Neutrophil (primary cell): ENCODE data around the gene CFAP73.

Experiments
- H3K27ac ChIP-seq: fragments of 200-600 bp; sonication (generic); 2 replicates; pipeline ENCODE4 v1.5.1; 2016; ENCODE audit warnings: mild to moderate bottlenecking, moderate library complexity
- H3K27me3 ChIP-seq: fragments of 200-600 bp; sonication (generic); 2 replicates; pipeline ENCODE4 v1.6.0; 2016; ENCODE audit warnings: mild to moderate bottlenecking
- H3K36me3 ChIP-seq: fragments of 200-600 bp; sonication (generic); 2 replicates; pipeline ENCODE4 v1.5.1; 2017
- H3K4me1 ChIP-seq, 2 experiments: fragments of 200-600 bp in 1 of 2; sonication (generic) in 1 of 2; 1 replicate in 1 of 2; 2 replicates in 1 of 2; pipeline versions ENCODE4 v1.5.1 to v1.6.1; 2013 to 2016; ENCODE audit warnings: low read depth in 1 of 2, low read length in 1 of 2, mild to moderate bottlenecking in 1 of 2, moderate library complexity in 1 of 2; ENCODE audit not compliant: control insufficient read depth in 1 of 2, insufficient read depth in 1 of 2
- H3K4me3 ChIP-seq, 2 experiments: fragments of 200-600 bp in 1 of 2; sonication (generic) in 1 of 2; 1 replicate in 1 of 2; 2 replicates in 1 of 2; pipeline ENCODE4 v1.5.1; 2013 to 2016; ENCODE audit warnings: low read depth in 1 of 2, low read length in 1 of 2, mild to moderate bottlenecking in 1 of 2, moderate library complexity in 1 of 2
- H3K9me3 ChIP-seq: fragments of 200-600 bp; sonication (generic); 2 replicates; pipeline ENCODE4 v1.5.1; 2016
- TF ChIP-seq, protein P1 (sequence below): fragments of 200-600 bp; sonication (generic); IDR thresholded peaks from 2 replicates; pipeline ENCODE4 v1.5.1; 2016; ENCODE audit warnings: antibody characterized with exemption

Gene CFAP73

DNA sequence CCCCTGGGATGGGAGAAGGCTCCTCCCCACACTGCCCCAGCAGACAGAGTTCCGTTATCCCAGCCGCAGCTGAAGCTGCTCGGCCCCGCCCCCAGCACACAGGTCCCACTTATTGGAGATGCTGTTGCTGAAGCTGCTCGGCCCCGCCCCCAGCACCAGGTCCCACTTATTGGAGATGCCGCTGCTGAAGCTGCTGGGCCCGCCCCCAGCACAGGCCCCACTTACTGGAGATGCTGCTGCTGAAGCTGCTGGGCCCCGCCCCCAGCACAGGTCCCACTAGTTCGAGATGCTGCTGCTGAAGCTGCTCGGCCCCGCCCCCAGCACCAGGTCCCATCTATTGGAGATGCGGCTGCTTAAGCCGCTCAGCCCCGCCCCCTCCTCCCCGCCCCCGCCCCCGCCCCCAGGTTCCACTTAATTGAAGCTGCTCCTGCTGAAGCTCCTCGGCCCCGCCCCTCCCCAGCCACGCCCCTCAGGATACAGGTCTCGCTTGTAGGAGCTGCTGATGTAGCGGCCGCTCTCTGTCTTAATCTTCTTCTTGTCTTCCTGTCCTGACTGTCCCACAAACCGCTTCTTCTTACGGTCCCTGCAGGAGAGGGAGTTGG lies 12.0 kb downstream of the CFAP73 start:
- Histone ChIP-seq H3K27ac (no peak overlapping the region), H3K9me3 (no peaks in the 10 kb centered on the region), H3K4me3 (no peak overlapping the region), H3K36me3 (peaks cover 92% of the 10 kb centered on the region), H3K27me3 (peaks cover under 1% of the 10 kb centered on the region), H3K4me1 (no peaks in the 10 kb centered on the region)
- TF ChIP-seq, protein P1, sequence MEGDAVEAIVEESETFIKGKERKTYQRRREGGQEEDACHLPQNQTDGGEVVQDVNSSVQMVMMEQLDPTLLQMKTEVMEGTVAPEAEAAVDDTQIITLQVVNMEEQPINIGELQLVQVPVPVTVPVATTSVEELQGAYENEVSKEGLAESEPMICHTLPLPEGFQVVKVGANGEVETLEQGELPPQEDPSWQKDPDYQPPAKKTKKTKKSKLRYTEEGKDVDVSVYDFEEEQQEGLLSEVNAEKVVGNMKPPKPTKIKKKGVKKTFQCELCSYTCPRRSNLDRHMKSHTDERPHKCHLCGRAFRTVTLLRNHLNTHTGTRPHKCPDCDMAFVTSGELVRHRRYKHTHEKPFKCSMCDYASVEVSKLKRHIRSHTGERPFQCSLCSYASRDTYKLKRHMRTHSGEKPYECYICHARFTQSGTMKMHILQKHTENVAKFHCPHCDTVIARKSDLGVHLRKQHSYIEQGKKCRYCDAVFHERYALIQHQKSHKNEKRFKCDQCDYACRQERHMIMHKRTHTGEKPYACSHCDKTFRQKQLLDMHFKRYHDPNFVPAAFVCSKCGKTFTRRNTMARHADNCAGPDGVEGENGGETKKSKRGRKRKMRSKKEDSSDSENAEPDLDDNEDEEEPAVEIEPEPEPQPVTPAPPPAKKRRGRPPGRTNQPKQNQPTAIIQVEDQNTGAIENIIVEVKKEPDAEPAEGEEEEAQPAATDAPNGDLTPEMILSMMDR, result no peak

DNA sequence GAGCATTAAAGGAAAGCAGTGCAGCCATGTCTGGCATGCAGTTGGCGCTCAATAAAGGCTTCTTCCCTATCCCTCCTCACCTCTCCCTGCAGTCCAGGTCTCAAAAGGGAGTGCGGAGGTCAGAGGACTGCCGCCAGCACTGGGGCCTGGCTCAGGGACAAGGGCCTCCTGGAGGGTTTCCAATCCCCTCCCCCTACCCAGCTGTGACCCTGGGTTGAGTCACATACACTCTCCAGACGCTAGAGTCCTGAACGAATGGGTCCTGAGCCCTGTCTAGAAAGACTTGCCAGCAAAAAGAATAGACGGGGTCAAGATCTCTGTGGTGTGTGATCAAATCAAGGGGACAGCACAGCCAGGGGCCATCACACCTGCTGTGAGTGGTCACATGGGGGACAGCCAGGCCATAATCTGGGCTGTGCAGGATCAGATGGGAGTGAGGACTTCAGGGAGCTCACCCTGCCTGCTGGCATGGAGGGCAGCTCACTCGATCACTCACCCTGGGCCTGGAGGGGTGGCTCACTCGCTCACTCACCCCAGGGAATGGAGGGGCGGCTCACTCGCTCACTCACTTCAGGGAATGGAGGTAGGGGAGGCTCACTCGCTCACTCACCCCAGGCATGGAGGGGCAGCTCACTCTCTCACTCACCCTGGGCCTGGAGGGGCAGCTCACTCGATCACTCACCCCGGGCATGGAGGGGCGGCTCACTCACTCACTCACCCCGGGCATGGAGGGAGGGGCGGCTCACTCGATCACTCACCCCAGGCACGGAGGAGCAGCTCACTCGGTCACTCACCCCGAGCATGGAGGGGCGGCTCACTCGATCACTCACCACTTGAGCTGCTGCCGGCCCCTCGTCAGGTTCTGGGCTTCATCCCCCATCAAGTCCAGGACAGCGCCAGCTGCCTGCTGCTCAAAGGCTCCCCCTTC lies 12.8 kb downstream of the CFAP73 start:
- Histone ChIP-seq H3K9me3 (no peaks in the 10 kb centered on the region), H3K27ac (no peak overlapping the region), H3K4me1 (no peaks in the 10 kb centered on the region), H3K4me3 (no peak overlapping the region), H3K36me3 (peaks cover 96% of the 10 kb centered on the region), H3K27me3 (no peaks in the 10 kb centered on the region)
- TF ChIP-seq, protein P1, result no peak

DNA sequence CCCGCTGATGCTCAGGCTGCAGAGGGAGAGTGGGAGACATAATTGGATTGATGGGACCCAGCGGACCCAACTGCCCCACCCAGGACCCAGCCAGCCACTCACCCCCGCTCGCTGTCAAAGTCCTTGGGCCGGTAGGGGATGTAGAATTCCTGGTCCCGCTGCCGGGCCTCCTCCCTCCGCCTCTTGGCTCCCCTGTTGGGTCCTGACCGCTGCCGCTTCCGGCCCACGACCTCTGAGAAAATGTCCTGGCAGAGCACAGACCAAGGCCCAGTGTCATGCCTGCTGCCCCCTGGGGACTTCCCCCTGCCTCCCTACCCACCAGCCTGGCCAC lies 13.5 kb downstream of the CFAP73 start:
- Histone ChIP-seq H3K27me3 (no peaks in the 10 kb centered on the region), H3K9me3 (no peaks in the 10 kb centered on the region), H3K27ac (no peak overlapping the region), H3K4me3 (no peak overlapping the region), H3K4me1 (no peaks in the 10 kb centered on the region), H3K36me3 (peaks cover 96% of the 10 kb centered on the region)
- TF ChIP-seq, protein P1, result no peak

DNA sequence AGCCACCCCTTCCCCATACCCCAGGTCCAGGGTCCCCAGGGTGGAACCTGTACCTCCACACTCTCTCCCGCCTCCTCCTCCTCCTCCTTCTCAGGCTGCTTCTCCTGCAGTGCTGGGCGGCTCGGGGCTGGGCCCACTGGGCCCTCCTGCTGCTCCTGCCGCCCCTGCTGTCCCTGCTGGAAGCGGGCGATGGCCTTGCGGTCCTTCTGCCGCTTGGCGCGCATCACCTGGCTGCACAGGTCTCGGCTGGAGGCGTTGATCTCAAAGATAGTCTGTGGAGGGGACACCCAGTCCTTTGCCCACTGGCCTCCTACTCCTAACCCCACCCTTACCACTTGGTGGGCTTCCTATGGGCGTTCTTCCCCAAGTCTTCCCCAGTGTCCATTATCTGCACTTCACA lies 14.5 kb downstream of the CFAP73 start:
- no peaks in the 10 kb centered on the region for H3K27me3 ChIP-seq
- TF ChIP-seq, protein P1, result no peak
- peaks cover 96% of the 10 kb centered on the region for H3K36me3 ChIP-seq
- no peaks in the 10 kb centered on the region for H3K4me1 ChIP-seq
- H3K27ac ChIP-seq, result no peak overlapping the region
- no peak overlapping the region for H3K4me3 ChIP-seq
- H3K9me3 ChIP-seq, result no peaks in the 10 kb centered on the region

DNA sequence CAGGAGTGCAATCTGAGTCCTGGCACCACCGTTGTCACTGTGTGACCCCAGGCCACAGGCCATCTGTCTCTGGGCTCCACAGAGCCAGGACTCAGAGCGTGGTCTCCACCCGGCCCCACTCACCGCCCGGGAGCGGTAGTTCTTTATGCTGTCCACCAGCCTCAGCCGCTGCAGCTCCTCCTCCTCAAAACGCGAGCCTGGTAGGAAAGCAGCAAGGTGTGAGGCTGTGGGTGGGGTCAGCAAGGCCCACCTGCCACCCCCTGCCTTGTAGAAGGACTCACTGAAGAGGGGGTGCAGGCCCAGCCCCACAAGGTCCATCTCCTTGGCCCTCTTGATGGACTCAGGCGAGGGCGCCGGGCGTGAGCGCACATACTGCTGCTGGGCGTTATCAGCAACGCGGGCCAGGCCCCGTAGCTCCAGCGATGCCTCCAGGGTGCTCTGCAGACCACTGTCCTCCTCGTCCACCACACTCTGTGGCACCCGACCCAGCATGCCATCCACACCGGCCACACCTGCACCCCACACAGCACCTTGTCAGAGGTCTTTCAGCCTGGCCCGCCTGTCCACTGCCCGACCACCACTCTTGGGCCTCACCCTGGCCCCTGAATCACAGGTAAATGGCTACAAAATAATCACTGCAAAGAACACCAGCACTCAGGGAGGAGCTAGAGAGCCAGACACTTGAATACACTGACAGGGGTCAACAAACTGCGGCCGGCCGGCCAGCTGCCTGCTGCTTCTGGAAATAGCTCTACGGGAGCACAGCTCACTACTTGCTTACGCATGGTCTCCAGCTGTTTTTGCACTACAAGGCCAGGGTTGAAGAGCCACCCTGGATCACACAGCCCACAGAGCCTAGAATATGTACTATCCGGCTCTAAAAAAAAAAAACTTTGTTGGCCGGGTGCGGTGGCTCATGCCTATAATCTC lies 16.3 kb downstream of the CFAP73 start:
- H3K27ac ChIP-seq, result no peak overlapping the region
- H3K27me3 ChIP-seq, result no peaks in the 10 kb centered on the region
- H3K9me3 ChIP-seq, result no peaks in the 10 kb centered on the region
- H3K36me3 ChIP-seq, result peaks cover 96% of the 10 kb centered on the region
- H3K4me1 ChIP-seq, result no peaks in the 10 kb centered on the region
- H3K4me3 ChIP-seq, result no peak overlapping the region
- TF ChIP-seq, protein P1, result no peak
